GM18868 (cell line): ENCODE results near the gene HLX.

ENCODE experiments used
- ATAC-seq: cut with Tn5 transposase; IDR thresholded peaks from one replicate; pipeline ENCODE4 v1.9.1; 2021; ENCODE audit warnings: mild to moderate bottlenecking, moderate library complexity; ENCODE audit not compliant: unreplicated experiment

Gene HLX

DNA sequence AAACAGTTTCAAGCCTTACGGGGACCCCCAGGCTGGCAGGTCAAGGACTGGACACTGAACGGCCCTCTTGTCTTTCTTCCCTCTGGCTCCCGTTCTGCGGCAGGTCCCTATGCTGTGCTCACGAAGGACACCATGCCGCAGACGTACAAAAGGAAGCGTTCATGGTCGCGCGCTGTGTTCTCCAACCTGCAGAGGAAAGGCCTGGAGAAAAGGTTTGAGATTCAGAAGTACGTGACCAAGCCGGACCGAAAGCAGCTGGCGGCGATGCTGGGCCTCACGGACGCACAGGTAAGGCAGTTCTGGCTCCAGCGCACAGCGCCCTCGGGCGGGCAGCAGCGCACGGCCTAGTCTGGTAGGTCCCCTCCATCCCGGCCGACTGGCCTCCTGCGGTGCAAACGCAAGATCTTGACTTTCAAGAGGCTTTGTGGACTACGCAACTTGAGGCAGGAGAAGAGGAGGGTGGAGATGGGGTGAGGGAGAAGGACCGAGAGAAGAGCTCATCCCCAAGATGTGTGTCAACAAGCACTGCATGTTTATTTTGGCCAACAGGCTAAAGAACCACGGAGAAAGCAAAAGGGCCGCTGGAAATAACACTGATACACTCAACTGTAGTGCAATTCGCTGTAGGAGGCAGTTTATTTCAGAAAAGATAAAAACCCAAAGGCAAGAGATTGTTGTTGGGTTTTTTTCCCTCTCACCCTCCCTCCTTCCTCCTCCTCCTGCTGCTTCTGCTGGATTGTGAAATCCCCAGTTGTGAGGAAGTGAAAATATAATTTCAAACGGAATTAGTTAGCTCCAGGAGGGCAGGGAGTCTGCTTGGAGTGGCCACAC, 3.0 kb downstream of the HLX start:
- ATAC-seq = no peak

DNA sequence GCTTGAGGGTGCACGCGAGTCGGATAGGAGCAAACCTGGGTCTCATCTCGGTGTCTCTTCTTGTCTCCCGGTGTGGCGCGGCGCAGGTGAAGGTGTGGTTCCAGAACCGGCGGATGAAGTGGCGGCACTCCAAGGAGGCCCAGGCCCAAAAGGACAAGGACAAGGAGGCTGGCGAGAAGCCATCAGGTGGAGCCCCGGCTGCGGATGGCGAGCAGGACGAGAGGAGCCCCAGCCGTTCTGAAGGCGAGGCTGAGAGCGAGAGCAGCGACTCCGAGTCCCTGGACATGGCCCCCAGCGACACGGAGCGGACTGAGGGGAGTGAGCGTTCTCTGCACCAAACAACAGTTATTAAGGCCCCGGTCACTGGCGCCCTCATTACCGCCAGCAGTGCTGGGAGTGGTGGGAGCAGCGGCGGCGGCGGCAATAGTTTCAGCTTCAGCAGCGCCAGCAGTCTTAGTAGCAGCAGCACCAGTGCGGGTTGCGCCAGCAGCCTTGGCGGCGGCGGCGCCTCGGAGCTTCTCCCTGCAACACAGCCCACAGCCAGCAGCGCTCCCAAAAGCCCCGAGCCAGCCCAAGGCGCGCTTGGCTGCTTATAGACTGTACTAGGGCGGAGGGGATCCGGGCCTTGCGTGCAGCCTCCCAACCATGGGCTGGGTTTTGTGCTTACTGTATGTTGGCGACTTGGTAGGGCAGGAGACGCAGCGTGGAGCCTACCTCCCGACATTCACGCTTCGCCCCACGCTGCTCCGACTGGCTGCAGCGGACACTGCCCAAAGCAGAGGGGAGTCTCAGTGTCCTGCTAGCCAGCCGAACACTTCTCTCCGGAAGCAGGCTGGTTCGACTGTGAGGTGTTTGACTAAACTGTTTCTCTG, 5.1 kb downstream of the HLX start:
- ATAC-seq = no peak

- no peak for ATAC-seq
These were observed 6.0 kb downstream of the HLX start for GRCh38 chr1:220884981-220885918.

DNA sequence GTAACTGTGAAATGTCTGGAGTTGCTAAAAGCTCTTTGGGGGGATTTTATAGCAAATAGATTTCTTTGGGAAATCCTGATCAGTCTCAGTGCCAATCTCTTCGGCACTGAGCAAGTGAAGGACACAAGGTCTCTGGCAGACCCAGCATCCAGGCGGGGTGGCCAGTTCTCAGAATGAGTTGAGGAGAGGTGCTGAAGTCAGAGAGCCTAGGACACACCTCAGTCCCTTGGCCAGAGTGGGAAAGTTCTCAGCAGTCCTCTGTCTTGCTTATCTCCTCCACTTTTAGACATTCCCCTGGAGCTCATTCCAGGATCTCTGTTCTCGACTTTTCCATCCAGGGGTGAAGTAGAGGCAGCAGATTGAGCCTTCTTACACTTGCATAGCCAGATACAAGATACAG, 6.7 kb downstream of the HLX start:
- no peak for ATAC-seq

- no peak for ATAC-seq
These were observed 7.4 kb downstream of the HLX start for GRCh38 chr1:220886470-220887201.

DNA sequence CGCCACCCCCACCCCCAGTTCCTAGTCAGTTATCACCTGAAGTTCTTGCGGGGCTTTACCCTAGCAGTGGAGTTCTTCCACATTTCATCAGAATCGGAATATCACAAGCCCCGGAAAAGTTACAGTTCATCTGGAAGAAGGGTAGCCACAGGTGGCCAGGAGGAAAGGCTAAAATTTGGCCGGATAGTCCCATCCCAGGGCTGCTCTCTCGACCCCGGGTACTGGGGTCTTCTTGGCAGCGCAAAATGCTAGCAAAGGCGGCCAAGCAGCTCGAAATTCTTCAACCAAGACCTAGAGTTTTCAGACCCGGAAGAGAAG, 7.9 kb downstream of the HLX start:
- no peak for ATAC-seq

DNA sequence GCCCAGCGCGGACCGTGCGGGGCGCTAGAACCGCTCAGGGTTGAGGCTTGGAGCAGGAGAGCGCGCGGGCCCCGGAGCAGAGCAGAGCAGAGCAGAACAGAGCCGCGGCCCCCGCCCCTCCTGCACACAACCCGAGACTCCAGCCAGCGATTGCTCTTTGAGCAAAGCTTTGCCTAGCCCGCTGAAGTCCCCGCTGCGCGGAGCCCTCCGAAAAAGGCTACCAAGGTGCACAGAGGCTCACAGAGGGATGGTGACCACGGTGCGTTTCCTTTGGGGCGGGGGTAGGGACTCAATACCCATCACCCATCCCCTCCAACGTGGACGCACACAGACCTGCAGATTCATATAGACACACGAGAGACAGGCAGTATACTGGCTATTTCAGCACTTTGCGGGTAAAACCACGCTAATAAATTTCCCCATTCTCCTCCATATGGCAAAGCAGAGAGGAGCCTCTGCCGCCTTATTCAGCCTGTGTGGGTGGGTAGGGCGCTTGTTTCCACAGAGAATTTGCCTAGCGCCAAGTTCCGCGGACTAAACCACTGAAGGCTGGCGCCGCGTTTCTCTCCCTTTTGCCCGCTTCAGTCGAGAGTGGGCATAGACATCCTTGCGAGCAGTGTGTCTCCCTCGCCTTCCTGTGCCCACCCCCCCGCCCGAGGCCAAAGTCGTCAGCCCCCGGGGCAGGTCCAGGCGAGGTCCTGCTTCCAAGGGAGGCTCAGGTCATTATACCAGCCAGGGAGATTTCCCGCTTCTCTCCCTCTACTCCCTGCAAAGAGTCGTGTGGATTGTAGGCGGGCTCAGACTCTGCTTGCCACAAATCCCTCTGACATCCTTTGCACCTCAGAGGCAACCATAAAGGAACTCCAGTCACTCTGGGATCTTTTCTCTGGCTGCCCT, 8.5 kb downstream of the HLX start:
- no peak for ATAC-seq

DNA sequence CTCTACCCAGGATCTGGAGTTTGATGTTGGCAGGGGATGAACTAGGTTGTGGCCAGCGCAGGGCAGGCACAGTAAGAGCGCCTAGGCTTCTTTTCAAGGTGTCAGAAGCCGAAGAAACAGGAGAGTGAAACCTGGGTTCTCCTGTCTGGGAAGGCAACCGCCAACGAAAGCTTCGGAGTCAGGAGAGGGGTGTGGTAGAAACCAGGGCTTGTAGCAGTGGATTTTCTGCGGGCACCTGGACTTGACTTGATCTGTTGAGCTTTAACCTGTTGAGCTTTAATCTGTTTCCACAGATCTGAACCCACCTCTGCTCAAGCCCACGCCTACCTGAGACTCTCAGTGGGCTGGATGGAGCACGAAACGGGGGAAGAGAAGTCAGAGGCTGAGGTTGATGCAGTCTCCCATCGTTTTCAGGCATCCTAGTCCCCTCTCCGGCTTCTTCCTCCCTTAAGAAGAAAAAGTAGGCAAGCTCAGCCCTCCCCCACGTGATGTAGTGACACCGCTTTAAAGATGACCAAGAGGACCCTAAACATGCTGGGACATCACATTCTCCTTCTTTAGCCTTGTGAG, 9.3 kb downstream of the HLX start:
- ATAC-seq = no peak

DNA sequence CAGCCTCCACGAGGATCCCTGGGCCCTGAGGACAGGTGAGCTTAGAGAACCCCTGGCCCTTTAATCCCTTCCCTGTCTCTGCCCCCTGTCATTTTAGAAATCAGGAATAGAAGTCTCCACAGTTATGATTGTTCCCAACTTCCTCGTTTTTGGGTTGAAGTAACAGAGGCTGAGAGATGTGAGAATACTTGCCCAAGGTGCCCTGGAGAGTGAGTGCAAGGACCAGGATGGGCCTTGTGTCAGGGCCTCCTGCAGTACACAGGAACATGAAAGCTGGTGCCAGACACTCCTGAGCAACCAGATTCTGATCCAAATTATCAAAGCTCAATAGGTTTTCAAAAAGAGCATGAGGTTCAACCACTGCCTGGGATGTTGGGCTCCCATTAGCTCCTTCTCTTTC, 10.1 kb downstream of the HLX start:
- no peak for ATAC-seq

GRCh38 chr1:220889848-220890287, 10.6 kb downstream of the HLX start:
- ATAC-seq = no peak

DNA sequence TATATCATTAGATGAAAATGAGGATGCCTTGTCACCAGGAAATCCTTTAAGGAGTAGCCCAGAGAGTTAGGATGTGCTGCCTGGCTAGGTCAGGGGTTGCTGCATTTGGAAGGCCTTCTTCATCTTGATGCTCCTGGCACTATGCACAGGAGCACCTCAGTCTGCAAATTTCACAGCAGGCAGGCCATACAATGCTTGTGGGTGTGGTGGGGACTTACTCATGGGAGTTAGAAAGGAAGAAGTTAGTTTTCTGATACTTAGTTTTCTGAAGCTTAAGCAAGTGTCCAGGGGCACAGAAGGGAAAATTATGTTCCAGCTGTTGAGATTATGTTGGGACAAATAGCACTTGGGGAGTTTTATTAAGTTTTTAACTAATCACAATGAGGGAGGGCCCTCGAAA, 11.4 kb downstream of the HLX start:
- ATAC-seq = no peak

- ATAC-seq = no peak
These were observed 12.2 kb downstream of the HLX start for GRCh38 chr1:220891224-220892085.

DNA sequence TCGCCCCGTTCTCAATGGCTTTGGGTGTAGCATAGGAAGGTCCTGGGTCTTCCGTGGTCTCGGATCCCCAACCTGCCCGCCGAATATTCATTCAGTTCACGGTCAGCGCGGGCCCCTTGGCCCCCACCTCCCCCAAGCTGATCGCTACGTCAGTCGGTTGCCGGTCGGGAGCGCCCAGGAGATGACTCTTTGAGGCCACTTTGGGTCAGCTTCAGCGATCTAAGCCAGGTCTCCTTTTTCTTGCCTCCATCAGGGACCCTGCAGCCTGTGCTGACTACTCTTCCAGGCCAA, 12.8 kb downstream of the HLX start:
- ATAC-seq = no peak

DNA sequence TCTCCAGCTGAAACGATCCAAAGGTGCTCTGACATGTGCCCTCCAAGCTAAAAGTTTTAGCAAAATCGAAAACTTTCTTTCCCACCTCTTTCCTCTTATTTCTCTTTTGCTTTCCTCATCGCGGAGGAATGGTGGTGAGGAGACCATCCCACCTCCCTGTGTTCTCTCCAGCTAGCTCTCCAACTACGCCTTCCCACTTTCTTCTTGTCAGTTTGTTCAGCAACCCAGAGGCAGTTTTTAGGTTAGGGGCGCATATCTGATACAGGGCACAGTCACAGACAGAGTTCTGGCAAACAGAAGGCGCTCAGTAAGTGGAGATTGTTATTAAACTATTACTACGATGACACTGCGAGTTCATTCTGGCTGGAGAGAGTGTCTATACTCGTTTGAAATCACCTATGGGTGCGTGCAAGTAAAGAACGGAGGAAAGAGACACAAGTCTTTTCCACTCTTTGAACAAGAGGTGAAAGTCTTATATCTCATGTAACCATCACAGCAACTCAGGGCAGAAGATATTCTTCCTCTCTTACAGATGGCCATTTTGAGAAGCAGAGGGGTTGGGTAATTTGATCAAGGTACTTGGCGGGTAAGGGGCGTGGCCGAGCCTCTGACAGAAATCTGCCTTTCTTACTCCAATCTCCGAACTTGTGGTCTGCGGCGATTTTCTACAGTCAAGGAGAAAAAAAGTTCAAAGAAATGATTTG, 13.9 kb downstream of the HLX start:
- ATAC-seq = no peak

GRCh38 chr1:220893701-220894024, 14.4 kb downstream of the HLX start:
- ATAC-seq = no peak

DNA sequence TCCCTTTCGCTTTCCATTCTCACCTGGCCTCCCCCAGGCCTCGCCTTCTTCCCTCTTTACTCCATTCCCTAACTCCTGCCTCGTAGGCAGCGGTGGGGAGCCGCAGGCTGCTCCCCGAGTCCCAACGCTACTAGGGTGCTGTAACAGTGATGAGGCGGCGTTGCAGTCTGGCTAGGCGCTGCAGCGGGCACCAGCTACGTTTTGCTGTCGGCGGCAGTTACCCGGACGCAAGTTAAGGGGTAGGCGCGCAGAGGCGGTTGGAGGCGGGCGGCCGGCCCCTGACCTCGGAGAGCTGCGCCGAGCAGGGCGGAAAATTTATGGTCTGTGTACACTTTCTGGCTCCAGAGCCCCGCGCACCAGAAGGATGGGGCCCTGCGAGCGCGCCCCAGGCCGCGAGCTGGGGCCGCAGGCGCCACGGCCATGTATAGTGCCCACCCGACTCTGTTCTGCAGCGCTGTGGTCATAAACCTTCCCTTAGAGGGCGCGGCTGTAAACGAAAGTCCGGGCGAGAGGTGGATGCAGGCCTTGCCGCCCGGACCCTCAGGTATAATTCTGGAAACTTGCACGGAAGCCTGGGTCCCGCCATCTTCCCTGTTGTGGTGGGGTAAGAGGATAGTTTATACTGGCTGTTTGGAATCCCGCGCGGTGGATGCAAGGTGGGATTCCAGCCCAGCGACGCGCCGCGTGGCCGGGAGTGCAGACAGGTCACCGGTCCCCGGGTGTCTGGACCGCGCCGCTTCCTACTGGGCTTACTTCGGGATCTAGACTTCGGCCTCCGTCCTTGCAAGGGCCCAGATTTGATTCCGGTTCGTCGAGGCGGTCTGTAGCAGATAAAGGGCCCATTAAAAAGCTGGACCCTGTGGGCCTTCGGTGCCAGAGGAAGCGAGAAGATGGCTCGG, 15.0 kb downstream of the HLX start:
- ATAC-seq = no peak

- no peak for ATAC-seq
These were observed 15.6 kb downstream of the HLX start for GRCh38 chr1:220894924-220895256.
